GM21529 (cell line): ENCODE measurements around the gene PRKCH.

Source experiments
- ATAC-seq: cut with Tn5 transposase; IDR thresholded peaks from one replicate; pipeline ENCODE4 v1.9.1; 2021; ENCODE audit not compliant: unreplicated experiment

Gene PRKCH

GRCh38 chr14:61321385-61322010, at the start of gene PRKCH:
TSS of gene PRKCH (plus strand) at chr14:61321579. CDS start at chr14:61322102, 523 bp downstream.
- ATAC-seq, result no peak

- ATAC-seq, result no peak
Measured at GRCh38 chr14:61277232-61277631, 44.1 kb upstream of the PRKCH start.

- ATAC-seq, result no peak
Measured at GRCh38 chr14:61277784-61278183, 43.6 kb upstream of the PRKCH start.

- ATAC-seq, result no peak
Measured at GRCh38 chr14:61279082-61279481, 42.3 kb upstream of the PRKCH start.

DNA sequence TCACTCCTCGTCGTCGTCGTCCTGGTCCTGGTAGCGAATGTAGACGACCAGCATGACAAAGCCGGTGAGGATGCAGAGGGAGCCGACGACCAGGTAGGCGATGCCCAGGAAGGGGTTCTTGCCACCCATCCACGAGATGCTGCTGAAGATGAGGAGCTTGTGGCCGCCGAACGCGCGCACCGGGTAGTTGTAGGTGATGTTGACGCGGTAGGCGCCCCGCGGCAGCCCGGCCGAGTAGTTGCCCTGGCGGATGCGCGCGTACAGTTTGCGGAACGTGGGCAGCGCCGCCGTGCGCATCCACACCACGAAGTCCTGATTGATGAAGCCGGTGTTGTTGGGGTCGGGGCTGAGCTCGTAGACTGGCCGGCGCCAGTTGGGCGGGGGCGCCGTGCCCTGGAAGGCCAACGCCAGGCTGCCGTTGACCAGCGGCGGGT, 41.3 kb upstream of the PRKCH start:
- ATAC-seq, result no peak

DNA sequence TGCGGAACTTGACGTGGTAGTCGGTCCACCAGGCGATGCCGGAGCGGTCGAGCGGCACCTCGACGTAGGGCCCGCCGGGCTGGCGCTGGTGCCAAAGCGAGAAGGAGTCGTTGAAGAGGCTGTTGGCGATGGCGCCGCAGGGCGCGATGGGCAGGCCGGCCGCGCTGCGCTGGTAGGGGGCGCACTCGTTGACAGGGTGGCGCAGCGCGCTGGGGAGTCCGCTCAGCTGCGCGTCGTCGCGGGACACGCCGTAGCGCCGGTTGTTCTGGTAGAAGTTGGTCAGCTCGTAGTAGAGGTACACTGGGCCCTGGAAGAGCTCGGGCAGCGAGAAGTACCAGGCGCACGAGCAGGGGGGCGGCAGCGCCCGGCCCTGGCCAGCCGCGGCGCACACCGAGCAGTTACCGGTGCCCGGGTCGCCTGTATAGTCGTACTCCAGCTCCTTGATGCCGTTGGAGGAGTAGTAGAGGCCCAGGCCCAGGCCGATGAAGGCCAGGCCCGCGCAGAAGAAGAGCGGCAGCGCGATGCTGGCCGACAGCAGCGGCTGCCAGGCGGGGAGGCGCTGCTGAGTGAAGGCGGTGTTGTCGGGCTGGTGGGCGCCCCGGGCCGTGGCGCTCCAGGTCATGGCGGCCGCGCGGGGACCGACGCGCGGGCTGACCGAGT, 40.7 kb upstream of the PRKCH start:
- no peak for ATAC-seq

- no peak for ATAC-seq
Measured at GRCh38 chr14:61281186-61281947, 40.0 kb upstream of the PRKCH start, which contains the start of gene TMEM30B. TSS of gene TMEM30B (minus strand) at chr14:61281338. CDS start at chr14:61281147, 191 bp downstream.

GRCh38 chr14:61281948-61282275, 39.5 kb upstream of the PRKCH start:
- ATAC-seq, result no peak

- no peak for ATAC-seq
Measured at GRCh38 chr14:61282746-61283145, 38.6 kb upstream of the PRKCH start.

DNA sequence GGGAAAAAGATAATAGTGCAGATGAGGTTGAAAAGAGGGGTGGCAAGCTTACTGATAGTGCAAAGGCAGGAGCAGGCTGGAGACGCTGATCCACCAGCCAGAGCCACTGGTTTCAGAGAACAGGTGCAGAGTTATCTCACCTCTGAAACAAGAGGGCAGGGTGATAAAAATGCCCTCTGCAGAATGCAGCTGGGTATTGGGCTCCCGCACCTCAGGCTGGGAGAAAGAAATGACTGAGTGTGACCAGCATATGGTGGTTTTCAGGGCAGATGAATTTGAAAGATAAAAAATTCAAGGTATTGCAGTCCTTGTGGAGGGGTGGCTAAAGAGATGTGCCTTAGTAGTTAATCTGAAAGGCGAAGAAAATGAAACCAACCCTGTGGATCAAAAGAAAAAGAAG, 37.4 kb upstream of the PRKCH start:
- no peak for ATAC-seq

DNA sequence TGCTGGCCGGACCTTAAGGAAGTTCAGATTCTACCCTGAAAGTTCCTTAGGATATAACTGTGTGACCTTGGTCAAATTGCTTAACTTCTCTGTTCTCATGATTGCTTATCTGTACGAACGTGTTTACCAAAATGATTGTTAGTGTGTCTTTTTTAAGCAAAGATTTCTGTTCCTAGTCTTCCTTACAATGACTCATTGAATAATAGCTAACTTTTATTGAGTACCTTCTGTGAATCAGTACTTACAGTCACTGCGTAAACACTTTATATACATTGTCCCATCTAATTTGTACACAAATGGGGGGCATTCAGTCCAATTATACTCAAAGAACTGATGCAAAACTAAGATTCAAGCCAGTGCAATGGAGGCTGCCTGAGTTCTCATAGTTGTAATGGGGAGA, 36.0 kb upstream of the PRKCH start:
- ATAC-seq, result no peak

DNA sequence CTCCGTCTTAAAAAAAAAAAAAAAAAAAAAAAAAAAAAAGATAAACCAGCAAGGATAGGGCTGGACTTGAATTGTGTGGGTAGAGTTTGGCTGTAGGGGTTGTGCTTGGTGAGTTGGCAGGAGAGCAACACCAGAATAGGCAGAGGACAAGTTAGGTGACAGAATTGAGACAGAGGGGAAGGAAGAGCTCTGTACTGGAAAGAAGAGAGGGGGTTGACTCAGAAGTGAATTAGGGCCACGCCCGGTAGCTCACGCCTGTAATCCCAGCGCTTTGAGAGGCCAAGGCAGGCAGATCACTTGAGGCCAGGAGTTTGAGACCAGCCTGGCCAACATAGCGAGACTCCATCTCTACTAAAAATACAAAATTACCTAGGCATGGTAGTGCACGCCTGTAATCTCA, 34.2 kb upstream of the PRKCH start:
- ATAC-seq, result no peak

GRCh38 chr14:61288228-61288627, 33.2 kb upstream of the PRKCH start:
- ATAC-seq, result no peak

DNA sequence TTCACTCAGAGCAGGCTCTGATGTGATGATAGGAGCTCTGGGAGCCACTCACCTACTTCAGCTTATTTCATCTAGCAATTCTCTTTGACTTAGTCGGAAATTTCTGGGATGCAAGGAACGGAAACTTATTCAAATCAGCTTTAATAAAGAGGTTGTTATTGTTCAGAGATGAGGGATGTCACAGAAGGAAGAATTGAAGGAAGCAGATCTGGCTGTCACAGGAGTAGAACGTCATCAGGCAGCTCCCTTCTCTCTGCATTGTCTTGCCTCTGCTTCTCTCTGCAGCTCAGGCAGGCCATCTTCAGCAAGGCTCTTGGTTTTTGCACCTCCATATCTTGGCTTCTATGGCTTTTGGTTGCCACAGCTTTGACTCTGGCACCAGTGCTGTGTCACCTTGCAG, 32.7 kb upstream of the PRKCH start:
- no peak for ATAC-seq

DNA sequence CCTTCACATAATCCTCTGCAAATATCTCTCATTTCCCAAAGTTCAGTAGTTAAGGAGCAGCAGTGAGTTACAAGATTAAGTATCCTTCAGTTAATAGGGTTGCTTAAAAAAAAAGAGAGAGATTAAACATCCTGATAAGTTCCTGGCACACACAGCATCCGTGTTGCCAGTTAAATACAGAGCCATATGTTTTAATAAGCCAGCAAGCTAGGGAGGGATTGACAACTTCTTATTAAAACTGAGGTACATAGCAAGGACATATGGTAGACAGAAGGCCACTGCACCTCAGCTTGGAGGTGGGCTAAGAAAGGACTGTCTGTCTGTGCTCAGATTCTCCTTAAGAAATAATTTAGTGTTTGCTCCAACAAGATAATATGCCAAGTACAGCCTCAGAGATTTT, 30.7 kb upstream of the PRKCH start:
- no peak for ATAC-seq

DNA sequence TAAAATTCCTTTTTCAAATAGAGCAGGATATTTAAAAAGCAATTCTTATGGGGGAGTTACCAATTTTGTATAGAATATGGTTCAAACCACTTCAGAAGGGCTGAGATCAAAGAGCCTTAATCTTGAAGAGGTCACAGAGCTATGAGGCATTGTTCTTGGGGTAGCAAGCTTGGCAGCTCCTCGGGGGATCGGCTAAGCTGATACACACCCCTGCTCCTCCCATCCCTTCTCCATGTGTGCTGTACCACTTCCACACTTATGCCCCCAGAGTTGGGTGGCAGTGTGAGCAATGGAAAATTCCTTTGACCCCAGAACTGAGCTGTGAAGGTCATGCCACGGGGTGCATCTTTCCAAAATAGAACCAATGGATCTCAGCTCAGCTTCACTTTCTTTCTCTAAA, 25.2 kb upstream of the PRKCH start:
- ATAC-seq, result no peak

- no peak for ATAC-seq
Measured at GRCh38 chr14:61296719-61297502, 24.5 kb upstream of the PRKCH start.

- ATAC-seq, result no peak
Measured at GRCh38 chr14:61297581-61297980, 23.8 kb upstream of the PRKCH start.

GRCh38 chr14:61298824-61299223, 22.6 kb upstream of the PRKCH start:
- ATAC-seq, result no peak

DNA sequence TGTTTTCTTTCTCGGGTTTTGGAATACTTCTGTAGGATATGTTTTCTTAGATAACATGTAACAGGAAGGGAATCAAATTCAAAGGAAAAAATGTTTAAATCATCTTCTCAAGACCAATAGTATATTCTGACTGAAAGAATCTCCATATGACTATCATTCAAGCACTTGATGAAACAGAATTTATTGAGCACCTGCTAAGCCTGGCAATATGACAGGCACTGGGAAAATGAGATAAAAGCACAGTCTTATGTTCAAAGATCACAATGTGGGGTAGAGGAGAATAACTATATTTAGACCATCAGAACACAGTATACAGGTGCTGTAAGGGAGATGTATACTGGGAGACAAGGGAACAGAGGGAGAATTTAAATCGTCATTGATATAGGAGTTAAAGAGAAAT, 21.2 kb upstream of the PRKCH start:
- ATAC-seq, result no peak

- ATAC-seq, result no peak
Measured at GRCh38 chr14:61300754-61301153, 20.6 kb upstream of the PRKCH start.
